Measurements from ENCODE around the gene ZNF441.

DNA sequence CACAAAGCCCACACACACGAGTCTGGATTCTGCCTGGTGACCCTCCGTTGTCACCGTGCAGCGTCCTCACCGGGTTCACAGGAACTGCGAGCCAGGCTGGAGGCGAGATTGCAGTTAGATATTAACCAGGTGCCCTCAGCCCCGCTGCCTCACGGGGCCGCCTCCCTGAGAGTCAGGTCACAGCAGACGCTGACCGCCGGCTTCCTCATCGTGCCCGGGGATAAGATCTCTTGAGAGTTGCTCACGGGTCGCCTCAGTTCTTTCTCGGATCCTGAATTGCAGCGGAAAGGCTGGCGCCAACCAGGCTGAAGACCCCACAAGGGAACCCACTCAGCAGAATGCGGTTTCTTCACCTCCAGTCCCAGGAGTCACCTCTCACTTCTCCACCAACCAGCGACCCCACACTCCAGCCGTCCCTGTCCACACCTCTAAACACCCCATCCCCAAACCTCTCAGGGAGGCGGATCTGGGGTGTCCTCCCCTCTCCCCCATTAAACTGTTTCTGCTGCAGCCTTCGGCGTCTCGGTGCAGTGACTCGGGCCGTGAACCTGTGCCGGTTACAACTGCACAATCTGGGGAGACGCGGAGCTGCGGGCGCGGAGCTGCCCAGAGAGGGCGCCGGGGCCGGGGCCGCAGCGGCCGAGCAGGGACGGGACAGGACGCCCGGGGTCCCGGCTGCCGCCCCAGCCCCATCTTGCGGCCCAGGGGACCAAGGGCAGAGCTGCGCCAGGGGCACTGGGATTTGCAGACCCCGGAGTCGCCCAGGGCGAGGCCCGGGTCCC, 28.6 kb upstream of the ZNF441 start:
- TF ChIP-seq, protein P1, sequence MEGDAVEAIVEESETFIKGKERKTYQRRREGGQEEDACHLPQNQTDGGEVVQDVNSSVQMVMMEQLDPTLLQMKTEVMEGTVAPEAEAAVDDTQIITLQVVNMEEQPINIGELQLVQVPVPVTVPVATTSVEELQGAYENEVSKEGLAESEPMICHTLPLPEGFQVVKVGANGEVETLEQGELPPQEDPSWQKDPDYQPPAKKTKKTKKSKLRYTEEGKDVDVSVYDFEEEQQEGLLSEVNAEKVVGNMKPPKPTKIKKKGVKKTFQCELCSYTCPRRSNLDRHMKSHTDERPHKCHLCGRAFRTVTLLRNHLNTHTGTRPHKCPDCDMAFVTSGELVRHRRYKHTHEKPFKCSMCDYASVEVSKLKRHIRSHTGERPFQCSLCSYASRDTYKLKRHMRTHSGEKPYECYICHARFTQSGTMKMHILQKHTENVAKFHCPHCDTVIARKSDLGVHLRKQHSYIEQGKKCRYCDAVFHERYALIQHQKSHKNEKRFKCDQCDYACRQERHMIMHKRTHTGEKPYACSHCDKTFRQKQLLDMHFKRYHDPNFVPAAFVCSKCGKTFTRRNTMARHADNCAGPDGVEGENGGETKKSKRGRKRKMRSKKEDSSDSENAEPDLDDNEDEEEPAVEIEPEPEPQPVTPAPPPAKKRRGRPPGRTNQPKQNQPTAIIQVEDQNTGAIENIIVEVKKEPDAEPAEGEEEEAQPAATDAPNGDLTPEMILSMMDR (IDR thresholded peaks at IDR 0.05) = peak in 1 of 4 experiments; percentile 15
- TF ChIP-seq POLR2AphosphoS5 (IDR thresholded peaks at IDR 0.05) (peak; percentile 18), POLR2A (IDR thresholded peaks at IDR 0.05) (no peak)

Data from gastroesophageal sphincter (tissue), 3 donors.